ENCODE measurements around the gene CHERP.
"Not testable (repeated sequence)": the region's sequence is repeated elsewhere in the genome, so short reads cannot be mapped to it uniquely, and the experiment has no call there.

CHERP gene

DNA sequence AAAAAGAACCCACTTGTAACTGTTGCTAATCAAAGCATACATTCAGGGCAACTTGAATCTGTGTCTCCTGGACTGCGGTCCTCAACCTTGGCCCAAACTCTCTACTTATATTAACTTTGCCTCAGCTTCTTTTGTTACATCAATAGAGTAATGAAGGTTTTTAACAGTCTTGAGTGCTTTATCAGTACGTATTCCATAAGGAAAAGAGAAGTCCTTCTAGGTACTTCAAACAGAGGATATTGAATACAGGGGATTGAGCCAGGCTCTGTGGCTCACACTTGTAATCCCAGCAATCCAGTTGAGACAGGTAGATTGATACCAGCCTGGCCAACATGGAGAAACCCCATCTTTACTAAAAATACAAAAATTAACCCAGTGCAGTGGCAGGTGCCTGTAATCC lies 69.2 kb downstream of the CHERP start:
- no peak for DNase-seq (ENCODE audit: low spot score)

DNA sequence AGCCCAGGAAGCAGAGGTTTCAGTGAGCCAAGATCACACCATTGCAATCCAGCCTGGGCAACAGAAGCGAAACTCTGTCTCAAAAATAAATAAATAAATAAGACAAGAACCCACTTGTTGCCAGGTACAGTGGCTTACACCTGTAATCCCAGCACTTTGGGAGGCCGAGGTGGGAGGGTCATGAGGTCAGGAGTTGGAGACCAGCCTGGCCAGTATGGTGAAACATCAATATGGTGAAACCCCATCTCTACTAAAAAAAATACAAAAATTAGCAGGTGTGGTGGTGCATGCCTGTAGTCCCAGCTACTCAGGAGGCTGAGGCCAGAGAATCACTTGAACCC lies 69.7 kb downstream of the CHERP start:
- not testable (repeated sequence) for DNase-seq (ENCODE audit: low spot score)

DNA sequence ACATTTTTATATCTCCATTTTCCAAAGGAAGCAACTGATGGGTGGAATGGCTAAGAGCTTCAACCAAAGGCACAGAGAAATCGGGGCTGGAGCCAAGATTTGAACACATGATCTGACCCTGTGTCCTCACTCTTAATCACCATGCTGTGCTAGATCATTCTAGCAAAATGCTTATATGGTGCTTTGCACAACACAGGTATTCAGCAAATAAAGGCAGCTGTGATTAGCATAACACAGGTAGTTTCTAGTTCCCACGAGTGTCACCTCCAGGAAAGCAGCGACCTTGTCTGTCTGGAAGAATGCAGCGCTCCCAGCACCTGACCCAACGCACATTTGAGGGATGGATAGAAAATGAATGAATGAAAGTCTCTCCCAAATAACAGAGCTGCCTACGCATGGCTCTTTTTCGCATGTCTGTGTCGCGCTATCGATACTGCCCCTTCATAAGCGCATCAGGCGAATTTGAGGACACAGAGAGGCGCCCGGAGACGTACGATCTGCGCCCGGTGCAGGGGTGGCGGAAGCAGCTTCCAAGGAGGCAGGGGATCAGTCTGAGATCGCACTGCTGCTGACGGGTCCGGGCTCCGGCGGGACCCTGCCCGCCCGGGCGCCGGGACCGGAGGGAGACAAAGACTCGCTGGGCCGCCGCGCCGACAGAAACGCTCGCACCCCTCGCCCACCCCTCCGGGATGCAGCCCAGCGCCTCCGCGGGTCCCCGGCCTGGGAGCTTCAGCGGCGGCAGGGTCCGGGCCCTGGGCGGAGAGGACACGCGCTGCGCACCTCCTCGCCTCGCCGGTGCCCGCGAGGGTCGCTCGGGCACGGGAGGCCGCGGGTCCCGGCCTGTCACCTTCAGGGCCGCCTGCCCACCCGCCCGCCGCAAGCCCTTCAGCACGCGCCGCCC lies 71.1 kb downstream of the CHERP start:
- no peak for DNase-seq (ENCODE audit: low spot score)

DNA sequence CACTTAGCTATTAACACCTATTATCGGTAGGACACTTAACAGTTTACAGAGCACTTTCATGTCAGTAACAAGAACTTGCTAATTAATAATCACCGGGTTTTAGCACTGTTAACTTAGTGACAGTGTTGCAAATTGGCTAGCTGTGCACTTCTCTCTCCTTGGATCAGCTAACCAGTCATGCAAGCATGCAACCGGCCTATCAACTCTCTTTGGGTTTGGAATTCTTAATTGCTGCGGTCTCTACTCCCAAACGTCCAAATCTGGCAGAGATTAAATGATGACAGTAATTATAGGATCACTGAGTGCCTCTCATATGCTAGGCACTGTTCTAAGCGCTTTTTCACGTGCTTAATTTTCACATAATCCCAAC lies 71.7 kb downstream of the CHERP start:
- DNase-seq (ENCODE audit: low spot score), result no peak
